A549 (cell line): ENCODE measurements around the gene FUT1. TPM values are rescaled to one million over a fixed set of nuclear protein-coding genes. Genes with fewer than 3 reads are reported as not detected.

Source experiments
- ATAC-seq, 2 experiments: fragments of 200-7000 bp in 1 of 2; fragments of >200 bp in 1 of 2; cut with Nextera tagmentation in 1 of 2; cut with Tn5 transposase in 1 of 2; 3 replicates each; pipeline versions ENCODE4 v1.8.0 to v1.9.1; 2018 to 2020; ENCODE audit warnings: mild to moderate bottlenecking in 1 of 2, moderate library complexity in 1 of 2
- CTCF ChIA-PET: fragments of 300-600 bp; sonication (Branson Sonifier 250); formaldehyde crosslinking; extraction: SDS; loops from one replicate; lab custom pipeline; 2021; ENCODE audit warnings: antibody characterized with exemption, inconsistent platforms; lab: Yijun Ruan, JAX
- POLR2A ChIA-PET: fragments of 350-600 bp; formaldehyde crosslinking; extraction: SDS; loops from one replicate; lab custom pipeline; 2021; ENCODE audit warnings: antibody characterized with exemption, inconsistent platforms; lab: Yijun Ruan, JAX
- DNase-seq, 2 experiments: peaks; one replicate each; pipeline versions ENCODE4 v3.0.0 to v3.0.0-alpha.2; 2011 to 2016; ENCODE audit warnings: low read depth in 1 of 2, low spot score in 1 of 2
- FAIRE-seq: peaks from 2 replicates; lab custom pipeline; 2011; peaks lifted over from hg19 to GRCh38; lab: Jason Lieb, UNC
- H3K27ac ChIP-seq, 2 experiments: fragments of >200 bp; sonication (Bioruptor Twin); formaldehyde crosslinking; 3 replicates each; pipeline ENCODE4 v1.5.1; 2016 to 2017
- H3K4me1 ChIP-seq: fragments of >200 bp; sonication (Bioruptor Twin); formaldehyde crosslinking; 3 replicates; pipeline ENCODE4 v1.6.1; 2016
- H3K4me2 ChIP-seq: fragments of >200 bp; sonication (Bioruptor Twin); formaldehyde crosslinking; 3 replicates; pipeline ENCODE4 v1.6.1; 2016
- H3K4me3 ChIP-seq: fragments of >200 bp; sonication (Bioruptor Twin); formaldehyde crosslinking; 3 replicates; pipeline ENCODE4 v1.5.1; 2016
- H3K9me3 ChIP-seq: fragments of >200 bp; sonication (Bioruptor Twin); formaldehyde crosslinking; 3 replicates; pipeline ENCODE4 v1.6.1; 2016
- CEBPB ChIP-seq, 2 experiments: fragments of >200 bp in 1 of 2; sonication (Bioruptor Twin) in 1 of 2; formaldehyde crosslinking in 1 of 2; IDR thresholded peaks; 2 replicates each; pipeline ENCODE4 v1.6.1; 2012 to 2016
- EHMT2 ChIP-seq: fragments of 200-600 bp; sonication (generic); IDR thresholded peaks from 2 replicates; pipeline ENCODE4 v1.6.1; 2016; ENCODE audit warnings: antibody characterized with exemption, low read depth, mild to moderate bottlenecking, moderate library complexity
- ELK1 ChIP-seq: fragments of 150-350 bp; IDR thresholded peaks from 2 replicates; pipeline ENCODE4 v1.6.1; 2014; ENCODE audit warnings: low read depth, mild to moderate bottlenecking, low read length
- HEYL ChIP-seq: fragments of 250-450 bp; sonication (Bioruptor Pico); IDR thresholded peaks from 2 replicates; pipeline ENCODE4 v1.8.0; 2021; ENCODE audit warnings: mild to moderate bottlenecking, moderate library complexity
- HMGXB4 ChIP-seq: fragments of 250-450 bp; sonication (Bioruptor Pico); IDR thresholded peaks from 2 replicates; pipeline ENCODE4 v1.5.0; 2021; ENCODE audit warnings: mild to moderate bottlenecking, moderate library complexity, borderline replicate concordance
- HOXB13 ChIP-seq: fragments of 250-450 bp; sonication (Bioruptor Pico); IDR thresholded peaks from 2 replicates; pipeline ENCODE4 v1.5.0; 2020; ENCODE audit warnings: low read depth, mild to moderate bottlenecking, moderate library complexity
- JUN ChIP-seq, 2 experiments: fragments of >200 bp; sonication (Bioruptor Twin); formaldehyde crosslinking; IDR thresholded peaks; 2 replicates in 1 of 2; 3 replicates in 1 of 2; pipeline ENCODE4 v1.6.1; 2016 to 2017
- JUNB ChIP-seq: fragments of >200 bp; sonication (Bioruptor Twin); formaldehyde crosslinking; IDR thresholded peaks from 2 replicates; pipeline ENCODE4 v1.6.1; 2016
- KDM5A ChIP-seq: fragments of 200-600 bp; sonication (generic); IDR thresholded peaks from 2 replicates; pipeline ENCODE4 v1.6.1; 2016; ENCODE audit warnings: antibody characterized with exemption, mild to moderate bottlenecking
- MAX ChIP-seq: IDR thresholded peaks from 2 replicates; pipeline ENCODE4 v1.6.1; 2012
- NPAS2 ChIP-seq: fragments of 250-450 bp; sonication (Bioruptor Pico); IDR thresholded peaks from 2 replicates; pipeline ENCODE4 v1.8.0; 2022; ENCODE audit warnings: mild to moderate bottlenecking, moderate library complexity, borderline replicate concordance
- PHF8 ChIP-seq: fragments of 200-600 bp; sonication (generic); IDR thresholded peaks from 2 replicates; pipeline ENCODE4 v1.6.1; 2016; ENCODE audit warnings: low read depth, mild to moderate bottlenecking, antibody characterized with exemption, moderate library complexity, borderline replicate concordance
- POLR2A ChIP-seq: IDR thresholded peaks from 2 replicates; pipeline ENCODE4 v1.6.1; 2012; ENCODE audit warnings: mild to moderate bottlenecking, low read length
- POLR2AphosphoS2 ChIP-seq: conservative IDR thresholded peaks from 2 replicates; pipeline ENCODE4 v1.6.1; 2012; ENCODE audit warnings: low read length, improper control_type of control experiment, inconsistent platforms
- REST ChIP-seq: fragments of 200-600 bp; sonication (generic); IDR thresholded peaks from 2 replicates; pipeline ENCODE4 v1.6.1; 2016; ENCODE audit warnings: antibody characterized with exemption, mild to moderate bottlenecking, moderate library complexity
- SMC3 ChIP-seq: fragments of >200 bp; sonication (Bioruptor Twin); formaldehyde crosslinking; IDR thresholded peaks from 3 replicates; pipeline ENCODE4 v1.6.1; 2018; ENCODE audit warnings: inconsistent platforms
- SREBF2 ChIP-seq: fragments of 450-650 bp; IDR thresholded peaks from 2 replicates; pipeline ENCODE4 v1.6.1; 2014; ENCODE audit warnings: mild to moderate bottlenecking, moderate library complexity
- TFCP2L1 ChIP-seq: fragments of 250-450 bp; sonication (Bioruptor Pico); IDR thresholded peaks from 2 replicates; pipeline ENCODE4 v1.5.0; 2021; ENCODE audit warnings: mild to moderate bottlenecking
- ZFP36 ChIP-seq: fragments of 450-650 bp; IDR thresholded peaks from 2 replicates; pipeline ENCODE4 v1.6.1; 2014; ENCODE audit warnings: borderline replicate concordance; ENCODE audit not compliant: partially characterized antibody
- WGBS: methylation state at CpG from one replicate; pipeline ENCODE4 v1.1.6; 2017; ENCODE audit errors: missing lambda C conversion rate; 5-methylcytosine and 5-hydroxymethylcytosine counted together
- polyA plus RNA-seq, 4 experiments: library from polyadenylated mRNA; depleted of rRNA in 3 of 4; stranded (reverse); fragments of >200 nt; fragmentation: RNase III in 1 of 4; extraction: RNeasy Plus Mini Kit Qiagen cat#74134 plus additional on column Dnase treatment in 1 of 4; gene quantifications; 2 replicates in 3 of 4; 3 replicates in 1 of 4; pipeline ENCODE4 v1.2.3, GENCODE V29; 2011 to 2017

Gene FUT1
- polyA plus RNA-seq, 2 of the 4 experiments (the other 2 are of a cell fraction): 0.13 to 1.5 TPM

GRCh38 chr19:48745208-48745995, 7.0 kb downstream of the FUT1 start (continued):
- TF ChIP-seq EHMT2: no peak
- no peak for TF ChIP-seq POLR2AphosphoS2
- TF ChIP-seq TFCP2L1 (CRISPR knock-in tag): no peak
- TF ChIP-seq, all 56 proteins: peak for 0

GRCh38 chr19:48742096-48742495, 10.3 kb downstream of the FUT1 start:
- ChIA-PET POLR2A (interaction anchor here (0.6 kb wide), 1 partner anchor 409 kb away, joined by 3 read pairs; no protein-coding TSS in a partner anchor), CTCF (interaction anchor here (0.6 to 1.6 kb wide), 4 partner anchors 10 to 475 kb away, joined by 3 read pairs; no protein-coding TSS in a partner anchor)
- ATAC-seq (no peak), FAIRE-seq (no peak), DNase-seq (no peak)
- peaks cover 14% of the 10 kb centered on the region for H3K4me1 ChIP-seq
- no peak overlapping the region for H3K4me2 ChIP-seq
- no peaks in the 10 kb centered on the region for H3K9me3 ChIP-seq
- WGBS: 86% methylated on average over 11 of the region's 11 CpGs
- H3K27ac ChIP-seq: no peak overlapping the region
- H3K4me3 ChIP-seq: no peak overlapping the region
- TF ChIP-seq POLR2A: no peak
- no peak for TF ChIP-seq MAX
- TF ChIP-seq NPAS2 (CRISPR knock-in tag): no peak
- no peak for TF ChIP-seq JUNB
- TF ChIP-seq SREBF2: no peak
- TF ChIP-seq KDM5A: no peak
- no peak for TF ChIP-seq CEBPB (IDR thresholded peaks at IDR 0.05)
- no peak for TF ChIP-seq ELK1
- no peak for TF ChIP-seq REST
- no peak for TF ChIP-seq PHF8
- TF ChIP-seq JUN (IDR thresholded peaks at IDR 0.05): no peak
- TF ChIP-seq HMGXB4: no peak
- no peak for TF ChIP-seq HOXB13
- no peak for TF ChIP-seq SMC3
- no peak for TF ChIP-seq ZFP36
- TF ChIP-seq HEYL (CRISPR knock-in tag): no peak
